OCI-LY1 (cell line): ENCODE results near the gene CIAPIN1.

Source experiments
- H2AFZ ChIP-seq: fragments of 200-600 bp; sonication (generic), shearing (Covaris generic); 2 replicates; pipeline ENCODE4 v1.6.0; 2014; ENCODE audit warnings: antibody characterized with exemption, mild to moderate bottlenecking, low read length
- H3F3A ChIP-seq: fragments of 200-600 bp; sonication (generic), shearing (Covaris generic); 2 replicates; pipeline ENCODE4 v1.6.0; 2014; ENCODE audit warnings: mild to moderate bottlenecking, antibody characterized with exemption, low read length, moderate library complexity; ENCODE audit not compliant: insufficient read depth
- H3K27ac ChIP-seq: fragments of 200-600 bp; sonication (generic); 2 replicates; pipeline ENCODE4 v1.5.1; 2014; ENCODE audit warnings: low read length, mixed run types, mild to moderate bottlenecking, low read depth; ENCODE audit not compliant: poor library complexity, severe bottlenecking
- H3K27me3 ChIP-seq: fragments of 200-600 bp; sonication (generic); 2 replicates; pipeline ENCODE4 v1.6.0; 2014; ENCODE audit warnings: antibody characterized with exemption, mild to moderate bottlenecking, low read length, moderate library complexity; ENCODE audit not compliant: insufficient read depth
- H3K36me3 ChIP-seq: fragments of 200-600 bp; sonication (generic); 2 replicates; pipeline ENCODE4 v1.6.1; 2014; ENCODE audit warnings: mild to moderate bottlenecking, antibody characterized with exemption, low read length, moderate library complexity, mixed read lengths; ENCODE audit not compliant: insufficient read depth
- H3K4me1 ChIP-seq: fragments of 200-600 bp; sonication (generic); 2 replicates; pipeline ENCODE4 v1.5.1; 2014; ENCODE audit warnings: mild to moderate bottlenecking, low read length, moderate library complexity; ENCODE audit not compliant: insufficient read depth, severe bottlenecking
- H3K4me2 ChIP-seq: fragments of 200-600 bp; sonication (generic), shearing (Covaris generic); 2 replicates; pipeline ENCODE4 v1.6.1; 2014; ENCODE audit warnings: low read length
- H3K4me3 ChIP-seq: fragments of 200-600 bp; sonication (generic); 2 replicates; pipeline ENCODE4 v1.5.1; 2014; ENCODE audit warnings: low read length, low read depth, mild to moderate bottlenecking, mixed read lengths; ENCODE audit not compliant: poor library complexity, severe bottlenecking
- H3K79me2 ChIP-seq: fragments of 200-600 bp; shearing (Covaris generic); 2 replicates; pipeline ENCODE4 v1.6.1; 2016; ENCODE audit warnings: mixed run types, low read length, mixed read lengths; ENCODE audit not compliant: insufficient read depth
- H3K9ac ChIP-seq: fragments of 200-600 bp; sonication (generic), shearing (Covaris generic); 2 replicates; pipeline ENCODE4 v1.6.1; 2014; ENCODE audit warnings: mild to moderate bottlenecking, low read length, mixed read lengths
- H3K9me2 ChIP-seq: fragments of 200-600 bp; sonication (generic), shearing (Covaris generic); 2 replicates; pipeline ENCODE4 v1.6.1; 2014; ENCODE audit warnings: low read depth, mild to moderate bottlenecking, low read length, mixed read lengths
- H3K9me3 ChIP-seq: fragments of 200-600 bp; shearing (Covaris generic); 2 replicates; pipeline ENCODE4 v1.6.1; 2014; ENCODE audit warnings: low read length, mixed read lengths
- H4K20me1 ChIP-seq: fragments of 200-600 bp; sonication (generic), shearing (Covaris generic); 2 replicates; pipeline ENCODE4 v1.6.0; 2016; ENCODE audit warnings: mild to moderate bottlenecking, low read length; ENCODE audit not compliant: insufficient read depth
- CTCF ChIP-seq: fragments of 200-600 bp; sonication (generic), shearing (Covaris generic); IDR thresholded peaks from 2 replicates; pipeline ENCODE4 v1.5.1; 2017; ENCODE audit warnings: mild to moderate bottlenecking, antibody characterized with exemption, low read length, moderate library complexity, mixed read lengths
- EZH2 ChIP-seq: fragments of 200-600 bp; sonication (generic), shearing (Covaris generic); IDR thresholded peaks from 2 replicates; pipeline ENCODE4 v1.8.0; 2017; ENCODE audit warnings: borderline replicate concordance, mixed run types, mild to moderate bottlenecking, antibody characterized with exemption, low read length, moderate library complexity, mixed read lengths

CIAPIN1 gene

GRCh38 chr16:57476546-57477410 is 29.6 kb upstream of the CIAPIN1 start:
- no peak overlapping the region for H3K27ac ChIP-seq
- H3K36me3 ChIP-seq = peaks cover 8% of the 10 kb centered on the region; the same call in 1 of the 2 replicates
- no peak for TF ChIP-seq CTCF
- TF ChIP-seq EZH2 = no peak
- no peaks in the 10 kb centered on the region for H3F3A ChIP-seq
- H3K9ac ChIP-seq = no peak overlapping the region
- H3K9me3 ChIP-seq = no peaks in the 10 kb centered on the region
- H3K4me2 ChIP-seq = no peak overlapping the region
- no peaks in the 10 kb centered on the region for H3K9me2 ChIP-seq
- no peak overlapping the region for H2AFZ ChIP-seq
- H3K79me2 ChIP-seq = no peaks in the 10 kb centered on the region
- no peak overlapping the region for H3K4me3 ChIP-seq
- no peaks in the 10 kb centered on the region for H4K20me1 ChIP-seq
- peaks cover 4% of the 10 kb centered on the region for H3K4me1 ChIP-seq
- H3K27me3 ChIP-seq = no peaks in the 10 kb centered on the region

GRCh38 chr16:57475711-57476339 is 28.6 kb upstream of the CIAPIN1 start:
- no peaks in the 10 kb centered on the region for H3F3A ChIP-seq
- no peak for TF ChIP-seq EZH2
- peak; percentile 85; the same call in 1 of the 2 replicates for TF ChIP-seq CTCF
- H3K9me2 ChIP-seq = no peaks in the 10 kb centered on the region
- no peaks in the 10 kb centered on the region for H3K27me3 ChIP-seq
- no peaks in the 10 kb centered on the region for H4K20me1 ChIP-seq
- H3K4me2 ChIP-seq = no peak overlapping the region
- no peaks in the 10 kb centered on the region for H3K79me2 ChIP-seq
- peaks cover 4% of the 10 kb centered on the region for H3K4me1 ChIP-seq
- no peaks in the 10 kb centered on the region for H3K9me3 ChIP-seq
- no peak overlapping the region for H3K27ac ChIP-seq
- H3K36me3 ChIP-seq = peaks cover 15% of the 10 kb centered on the region
- no peak overlapping the region for H3K9ac ChIP-seq
- H2AFZ ChIP-seq = no peak overlapping the region
- no peak overlapping the region for H3K4me3 ChIP-seq

- TF ChIP-seq EZH2 (no peak), CTCF (no peak)
- Histone ChIP-seq H2AFZ (no peak overlapping the region), H3K36me3 (peaks cover 24% of the 10 kb centered on the region), H3K9me3 (no peaks in the 10 kb centered on the region), H3K4me2 (no peak overlapping the region), H3K27ac (no peak overlapping the region), H4K20me1 (no peaks in the 10 kb centered on the region), H3K4me1 (peaks cover 4% of the 10 kb centered on the region), H3K4me3 (no peak overlapping the region), H3F3A (no peaks in the 10 kb centered on the region), H3K9me2 (no peaks in the 10 kb centered on the region), H3K79me2 (no peaks in the 10 kb centered on the region), H3K9ac (no peak overlapping the region), H3K27me3 (no peaks in the 10 kb centered on the region)
Measured at GRCh38 chr16:57474671-57475661, 27.8 kb upstream of the CIAPIN1 start.
